GM21526 (cell line): Measurements from ENCODE around the gene ADRA2B.
"Not testable (repeated sequence)": the region's sequence is repeated elsewhere in the genome, so short reads cannot be mapped to it uniquely, and the experiment has no call there.

Experiments used
- ATAC-seq: cut with Tn5 transposase; IDR thresholded peaks from one replicate; pipeline ENCODE4 v1.9.1; 2021; ENCODE audit warnings: moderate library complexity; ENCODE audit not compliant: unreplicated experiment, low FRiP score

ADRA2B gene

GRCh38 chr2:96071977-96072491, 44.3 kb downstream of the ADRA2B start:
- ATAC-seq: not testable (repeated sequence)

- ATAC-seq: not testable (repeated sequence)
Observed at GRCh38 chr2:96071087-96071976, 45.0 kb downstream of the ADRA2B start.

- not testable (repeated sequence) for ATAC-seq
Observed at GRCh38 chr2:96070351-96070750, 46.0 kb downstream of the ADRA2B start.

- ATAC-seq: not testable (repeated sequence)
Observed at GRCh38 chr2:96069878-96070277, 46.5 kb downstream of the ADRA2B start.

GRCh38 chr2:96067902-96068581, 48.3 kb downstream of the ADRA2B start:
- not testable (repeated sequence) for ATAC-seq

- not testable (repeated sequence) for ATAC-seq
Observed at GRCh38 chr2:96067098-96067660, 49.2 kb downstream of the ADRA2B start.

- not testable (repeated sequence) for ATAC-seq
Observed at GRCh38 chr2:96066511-96066910, 49.9 kb downstream of the ADRA2B start.

- ATAC-seq: not testable (repeated sequence)
Observed at GRCh38 chr2:96065954-96066353, 50.4 kb downstream of the ADRA2B start.

GRCh38 chr2:96065381-96065930, 50.9 kb downstream of the ADRA2B start:
- ATAC-seq: no peak

GRCh38 chr2:96064760-96065159, 51.6 kb downstream of the ADRA2B start:
- not testable (repeated sequence) for ATAC-seq

GRCh38 chr2:96064047-96064675, 52.2 kb downstream of the ADRA2B start:
- ATAC-seq: not testable (repeated sequence)

- not testable (repeated sequence) for ATAC-seq
Observed at GRCh38 chr2:96063116-96063899, 53.1 kb downstream of the ADRA2B start.
